ENCODE measurements around the gene TPM1.

TPM1 gene

GRCh38 chr15:63086947-63087346, 44.4 kb downstream of the TPM1 start:
- no peak overlapping the region for H2AFZ ChIP-seq (ENCODE audit: low read depth)
- no peaks in the 10 kb centered on the region for H3K4me1 ChIP-seq (ENCODE audit: low read depth, poor library complexity, severe bottlenecking)
- no peaks in the 10 kb centered on the region for H4K20me1 ChIP-seq (ENCODE audit: insufficient read depth)
- H3K4me3 ChIP-seq (IDR thresholded peaks at IDR 0.05; ENCODE audit: insufficient read depth, low read depth, low read length), result no peak overlapping the region
- H3K27ac ChIP-seq, result no peak overlapping the region
- no peaks in the 10 kb centered on the region for H3K36me3 ChIP-seq (ENCODE audit: insufficient read depth)
- H3K79me2 ChIP-seq (ENCODE audit: insufficient read depth, low read depth), result no peaks in the 10 kb centered on the region
- H3K4me2 ChIP-seq, result no peak overlapping the region
- H3K9ac ChIP-seq, result no peak overlapping the region
- H3K27me3 ChIP-seq (ENCODE audit: insufficient read depth, low read depth), result no peaks in the 10 kb centered on the region
- TF ChIP-seq, protein P1, sequence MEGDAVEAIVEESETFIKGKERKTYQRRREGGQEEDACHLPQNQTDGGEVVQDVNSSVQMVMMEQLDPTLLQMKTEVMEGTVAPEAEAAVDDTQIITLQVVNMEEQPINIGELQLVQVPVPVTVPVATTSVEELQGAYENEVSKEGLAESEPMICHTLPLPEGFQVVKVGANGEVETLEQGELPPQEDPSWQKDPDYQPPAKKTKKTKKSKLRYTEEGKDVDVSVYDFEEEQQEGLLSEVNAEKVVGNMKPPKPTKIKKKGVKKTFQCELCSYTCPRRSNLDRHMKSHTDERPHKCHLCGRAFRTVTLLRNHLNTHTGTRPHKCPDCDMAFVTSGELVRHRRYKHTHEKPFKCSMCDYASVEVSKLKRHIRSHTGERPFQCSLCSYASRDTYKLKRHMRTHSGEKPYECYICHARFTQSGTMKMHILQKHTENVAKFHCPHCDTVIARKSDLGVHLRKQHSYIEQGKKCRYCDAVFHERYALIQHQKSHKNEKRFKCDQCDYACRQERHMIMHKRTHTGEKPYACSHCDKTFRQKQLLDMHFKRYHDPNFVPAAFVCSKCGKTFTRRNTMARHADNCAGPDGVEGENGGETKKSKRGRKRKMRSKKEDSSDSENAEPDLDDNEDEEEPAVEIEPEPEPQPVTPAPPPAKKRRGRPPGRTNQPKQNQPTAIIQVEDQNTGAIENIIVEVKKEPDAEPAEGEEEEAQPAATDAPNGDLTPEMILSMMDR (conservative IDR thresholded peaks at IDR 0.05; ENCODE audit: low read depth, low read length), result no peak

GRCh38 chr15:63088533-63089245, 46.1 kb downstream of the TPM1 start:
- TF ChIP-seq, protein P1 (conservative IDR thresholded peaks at IDR 0.05; ENCODE audit: low read depth, low read length), result no peak
- H3K9ac ChIP-seq, result no peak overlapping the region
- no peak overlapping the region for H3K4me2 ChIP-seq
- no peaks in the 10 kb centered on the region for H3K36me3 ChIP-seq (ENCODE audit: insufficient read depth)
- no peak overlapping the region for H3K4me3 ChIP-seq (IDR thresholded peaks at IDR 0.05; ENCODE audit: insufficient read depth, low read depth, low read length)
- no peaks in the 10 kb centered on the region for H3K79me2 ChIP-seq (ENCODE audit: insufficient read depth, low read depth)
- H2AFZ ChIP-seq (ENCODE audit: low read depth), result no peak overlapping the region
- H3K27me3 ChIP-seq (ENCODE audit: insufficient read depth, low read depth), result no peaks in the 10 kb centered on the region
- H3K4me1 ChIP-seq (ENCODE audit: low read depth, poor library complexity, severe bottlenecking), result no peaks in the 10 kb centered on the region
- H4K20me1 ChIP-seq (ENCODE audit: insufficient read depth), result no peaks in the 10 kb centered on the region
- H3K27ac ChIP-seq, result no peak overlapping the region

DNA sequence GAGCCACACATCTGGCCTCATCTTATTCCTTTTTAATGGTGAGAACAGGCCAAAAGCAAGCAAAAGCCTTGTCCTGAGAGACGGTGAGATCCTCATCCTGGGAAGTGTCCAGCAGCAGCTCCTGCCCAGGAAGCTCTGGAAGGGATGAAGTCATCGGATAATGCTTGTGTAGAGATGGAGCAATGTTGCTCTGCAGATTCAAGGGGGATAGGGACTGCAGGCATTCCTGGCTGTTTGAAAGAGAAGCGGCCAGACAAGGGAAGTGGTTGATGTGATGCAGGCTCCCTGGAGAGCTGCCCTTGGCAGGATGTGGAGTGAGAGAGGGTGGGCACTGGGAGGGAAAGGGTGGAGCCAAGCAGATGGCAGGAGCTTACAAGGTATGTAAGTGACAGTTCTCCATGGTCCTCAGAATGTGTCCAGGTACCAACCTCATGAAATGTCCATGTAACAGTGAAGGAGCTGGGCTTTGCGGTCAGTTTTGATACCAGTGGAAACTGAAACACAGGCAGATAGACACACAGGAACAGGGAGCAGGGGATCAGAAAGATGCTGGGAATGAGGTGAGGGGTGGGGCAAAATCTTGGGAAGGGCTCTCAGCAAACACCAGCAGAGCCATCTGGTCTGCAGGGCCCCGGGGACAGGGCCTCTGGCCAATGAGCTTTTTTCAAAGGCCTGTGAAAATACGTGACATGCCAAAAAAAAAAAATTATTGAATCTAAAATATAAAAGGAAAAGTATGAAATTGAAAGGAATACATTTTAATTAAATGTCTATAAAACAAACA, 46.9 kb downstream of the TPM1 start:
- no peaks in the 10 kb centered on the region for H3K79me2 ChIP-seq (ENCODE audit: insufficient read depth, low read depth)
- no peak overlapping the region for H3K4me3 ChIP-seq (IDR thresholded peaks at IDR 0.05; ENCODE audit: insufficient read depth, low read depth, low read length)
- H3K4me2 ChIP-seq, result no peak overlapping the region
- no peak overlapping the region for H3K27ac ChIP-seq
- no peaks in the 10 kb centered on the region for H3K36me3 ChIP-seq (ENCODE audit: insufficient read depth)
- H3K9ac ChIP-seq, result no peak overlapping the region
- TF ChIP-seq, protein P1 (conservative IDR thresholded peaks at IDR 0.05; ENCODE audit: low read depth, low read length), result no peak
- H4K20me1 ChIP-seq (ENCODE audit: insufficient read depth), result no peaks in the 10 kb centered on the region
- no peaks in the 10 kb centered on the region for H3K27me3 ChIP-seq (ENCODE audit: insufficient read depth, low read depth)
- H3K4me1 ChIP-seq (ENCODE audit: low read depth, poor library complexity, severe bottlenecking), result no peaks in the 10 kb centered on the region
- no peak overlapping the region for H2AFZ ChIP-seq (ENCODE audit: low read depth)

DNA sequence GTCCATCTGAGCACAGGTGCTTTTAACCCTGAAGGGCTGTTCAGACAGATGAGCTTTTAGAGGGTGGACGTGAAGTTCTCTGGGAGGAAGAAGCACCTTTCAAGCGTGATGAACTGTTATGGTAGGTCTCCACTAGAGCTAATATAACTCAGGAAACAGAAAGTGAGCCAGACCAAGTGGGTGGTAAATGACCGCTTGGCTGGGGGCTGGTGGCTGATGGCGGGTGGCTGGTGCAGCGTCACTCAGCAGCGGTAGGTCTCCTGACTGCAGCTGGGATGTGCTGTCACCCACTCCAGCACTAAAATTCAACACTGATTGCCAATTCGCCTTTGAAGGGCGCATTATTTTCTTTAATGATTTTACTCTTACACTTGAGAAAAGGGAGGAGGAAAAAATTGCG, 47.9 kb downstream of the TPM1 start:
- no peaks in the 10 kb centered on the region for H3K4me1 ChIP-seq (ENCODE audit: low read depth, poor library complexity, severe bottlenecking)
- no peak overlapping the region for H2AFZ ChIP-seq (ENCODE audit: low read depth)
- H3K27me3 ChIP-seq (ENCODE audit: insufficient read depth, low read depth), result no peaks in the 10 kb centered on the region
- H3K79me2 ChIP-seq (ENCODE audit: insufficient read depth, low read depth), result no peaks in the 10 kb centered on the region
- no peak overlapping the region for H3K4me3 ChIP-seq (IDR thresholded peaks at IDR 0.05; ENCODE audit: insufficient read depth, low read depth, low read length)
- H3K27ac ChIP-seq, result no peak overlapping the region
- no peak overlapping the region for H3K9ac ChIP-seq
- H3K36me3 ChIP-seq (ENCODE audit: insufficient read depth), result no peaks in the 10 kb centered on the region
- H4K20me1 ChIP-seq (ENCODE audit: insufficient read depth), result no peaks in the 10 kb centered on the region
- H3K4me2 ChIP-seq, result no peak overlapping the region
- TF ChIP-seq, protein P1 (conservative IDR thresholded peaks at IDR 0.05; ENCODE audit: low read depth, low read length), result no peak

All from KMS-11 (cell line).